GM12892 (cell line): ENCODE results near the gene HMCN1.

ENCODE experiments used
- POLR2A ChIP-seq: IDR thresholded peaks from 2 replicates; pipeline ENCODE4 v1.6.1; 2011; ENCODE audit warnings: low read depth, low read length, control low read depth
- POLR2AphosphoS5 ChIP-seq: IDR thresholded peaks from 2 replicates; pipeline ENCODE4 v1.6.1; 2011; ENCODE audit warnings: low read depth, low read length, control low read depth

GRCh38 chr1:186167096-186167668 is 433.0 kb downstream of the HMCN1 start:
- TF ChIP-seq POLR2AphosphoS5: no peak
- no peak for TF ChIP-seq POLR2A
